DND-41 (cell line): Measurements from ENCODE around the gene SHISA2.

Experiments
- EZH2 ChIP-seq: IDR thresholded peaks from 3 replicates; pipeline ENCODE4 v1.6.1; 2012; ENCODE audit warnings: borderline replicate concordance, low read depth, mild to moderate bottlenecking, moderate library complexity, low read length, inconsistent platforms; ENCODE audit not compliant: severe bottlenecking
- TF ChIP-seq, protein P1 (sequence below): IDR thresholded peaks from 2 replicates; pipeline ENCODE4 v1.5.1; 2012; ENCODE audit warnings: borderline replicate concordance, low read length, moderate library complexity, mild to moderate bottlenecking; ENCODE audit not compliant: poor library complexity, severe bottlenecking; ENCODE audit errors: extremely low read depth

DNA sequence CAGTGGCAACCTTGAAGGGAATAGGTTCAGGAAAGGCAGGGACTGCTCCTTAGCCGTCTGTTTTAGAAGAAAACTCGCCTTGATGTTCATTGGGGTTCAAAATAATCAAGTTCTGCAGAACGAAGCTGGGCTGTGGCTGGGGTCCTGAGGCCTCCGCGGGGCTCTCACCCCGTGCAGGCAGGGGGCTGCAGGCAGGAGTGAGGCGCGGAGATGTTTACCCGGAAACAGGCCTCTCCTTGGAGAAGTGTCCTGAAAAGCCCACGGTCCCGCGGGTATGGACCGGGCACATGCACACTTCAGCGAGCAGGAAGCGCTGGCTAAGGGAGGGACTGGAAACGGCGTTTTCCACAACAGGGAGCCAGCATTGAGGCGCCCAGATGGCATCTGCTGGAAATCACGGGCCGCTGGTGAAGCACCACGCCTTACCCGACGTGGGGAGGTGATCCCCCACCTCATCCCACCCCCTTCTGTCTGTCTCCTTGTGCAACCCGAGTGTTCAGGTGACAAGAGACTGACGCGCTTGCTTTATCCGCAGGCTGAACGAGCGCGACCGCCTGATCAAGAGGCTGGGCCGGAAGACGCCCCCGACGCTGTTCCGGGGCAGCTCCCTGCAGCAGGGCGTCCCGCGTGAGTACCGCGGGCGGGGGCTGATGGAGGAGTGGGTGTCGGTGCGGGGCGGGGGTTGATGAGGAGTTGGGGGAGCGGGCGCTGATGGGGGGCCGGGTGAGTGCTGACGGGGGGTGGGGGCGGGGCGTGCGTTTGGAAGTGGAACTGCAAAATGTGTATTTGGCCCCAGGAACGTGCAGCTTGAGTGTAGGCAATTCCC, 39.6 kb downstream of the SHISA2 start:
- TF ChIP-seq, protein P1, sequence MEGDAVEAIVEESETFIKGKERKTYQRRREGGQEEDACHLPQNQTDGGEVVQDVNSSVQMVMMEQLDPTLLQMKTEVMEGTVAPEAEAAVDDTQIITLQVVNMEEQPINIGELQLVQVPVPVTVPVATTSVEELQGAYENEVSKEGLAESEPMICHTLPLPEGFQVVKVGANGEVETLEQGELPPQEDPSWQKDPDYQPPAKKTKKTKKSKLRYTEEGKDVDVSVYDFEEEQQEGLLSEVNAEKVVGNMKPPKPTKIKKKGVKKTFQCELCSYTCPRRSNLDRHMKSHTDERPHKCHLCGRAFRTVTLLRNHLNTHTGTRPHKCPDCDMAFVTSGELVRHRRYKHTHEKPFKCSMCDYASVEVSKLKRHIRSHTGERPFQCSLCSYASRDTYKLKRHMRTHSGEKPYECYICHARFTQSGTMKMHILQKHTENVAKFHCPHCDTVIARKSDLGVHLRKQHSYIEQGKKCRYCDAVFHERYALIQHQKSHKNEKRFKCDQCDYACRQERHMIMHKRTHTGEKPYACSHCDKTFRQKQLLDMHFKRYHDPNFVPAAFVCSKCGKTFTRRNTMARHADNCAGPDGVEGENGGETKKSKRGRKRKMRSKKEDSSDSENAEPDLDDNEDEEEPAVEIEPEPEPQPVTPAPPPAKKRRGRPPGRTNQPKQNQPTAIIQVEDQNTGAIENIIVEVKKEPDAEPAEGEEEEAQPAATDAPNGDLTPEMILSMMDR: no peak
- no peak for TF ChIP-seq EZH2
